ENCODE measurements around the gene KANSL1L.

KANSL1L gene

DNA sequence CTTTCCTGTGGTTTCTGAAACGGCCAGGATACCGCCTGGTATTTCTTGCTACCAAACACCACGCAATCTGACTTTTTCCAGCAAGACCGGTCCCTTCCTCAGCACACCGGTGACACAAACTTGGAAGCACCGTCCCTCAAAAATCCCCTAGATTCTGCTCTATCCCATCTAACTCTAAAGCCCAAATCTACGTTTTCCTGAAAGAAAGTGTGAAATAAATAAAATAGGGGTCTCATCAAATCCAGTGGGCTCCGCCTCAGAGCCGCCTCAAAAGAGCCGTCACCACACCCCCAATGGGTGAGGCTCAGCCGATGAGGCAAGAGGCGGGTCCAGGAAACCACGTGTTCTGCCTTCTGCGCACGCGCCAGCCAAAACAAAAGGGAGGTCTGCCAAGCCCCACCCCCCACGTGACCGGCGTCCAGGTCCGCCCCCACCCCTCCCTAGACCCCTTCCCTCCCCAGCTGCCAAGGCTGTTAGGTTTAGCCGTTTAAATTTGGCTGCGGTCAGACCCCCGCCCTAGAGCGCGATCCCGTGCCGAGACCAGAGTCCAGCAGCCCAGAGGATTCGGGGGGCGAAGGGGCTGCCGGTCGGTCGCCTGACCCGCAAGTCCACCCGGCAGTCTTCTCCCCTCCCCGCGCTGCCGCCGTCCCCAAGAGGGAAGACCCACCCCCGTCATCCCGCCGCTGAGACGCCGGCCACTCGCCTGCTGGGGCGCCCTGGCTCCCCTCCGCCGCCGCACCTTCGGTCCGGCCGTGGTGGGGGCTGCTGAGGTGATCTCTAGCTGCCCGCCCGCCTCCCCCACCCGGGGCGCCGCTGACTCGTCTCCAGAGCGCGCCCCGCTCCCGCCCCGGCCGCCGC lies 534 bp downstream of the KANSL1L start:
- H3K4me1 Mint-ChIP-seq: peaks cover 34% of the 10 kb centered on the region
- no peaks in the 10 kb centered on the region for H3K9me3 Mint-ChIP-seq
- H3K4me3 Mint-ChIP-seq: peak overlapping the region; percentile 95 to 99 (median 98)
- TF ChIP-seq, protein P1, sequence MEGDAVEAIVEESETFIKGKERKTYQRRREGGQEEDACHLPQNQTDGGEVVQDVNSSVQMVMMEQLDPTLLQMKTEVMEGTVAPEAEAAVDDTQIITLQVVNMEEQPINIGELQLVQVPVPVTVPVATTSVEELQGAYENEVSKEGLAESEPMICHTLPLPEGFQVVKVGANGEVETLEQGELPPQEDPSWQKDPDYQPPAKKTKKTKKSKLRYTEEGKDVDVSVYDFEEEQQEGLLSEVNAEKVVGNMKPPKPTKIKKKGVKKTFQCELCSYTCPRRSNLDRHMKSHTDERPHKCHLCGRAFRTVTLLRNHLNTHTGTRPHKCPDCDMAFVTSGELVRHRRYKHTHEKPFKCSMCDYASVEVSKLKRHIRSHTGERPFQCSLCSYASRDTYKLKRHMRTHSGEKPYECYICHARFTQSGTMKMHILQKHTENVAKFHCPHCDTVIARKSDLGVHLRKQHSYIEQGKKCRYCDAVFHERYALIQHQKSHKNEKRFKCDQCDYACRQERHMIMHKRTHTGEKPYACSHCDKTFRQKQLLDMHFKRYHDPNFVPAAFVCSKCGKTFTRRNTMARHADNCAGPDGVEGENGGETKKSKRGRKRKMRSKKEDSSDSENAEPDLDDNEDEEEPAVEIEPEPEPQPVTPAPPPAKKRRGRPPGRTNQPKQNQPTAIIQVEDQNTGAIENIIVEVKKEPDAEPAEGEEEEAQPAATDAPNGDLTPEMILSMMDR (IDR thresholded peaks at IDR 0.05; ENCODE audit: unreplicated experiment in 3 of 3): no peak
- H3K27me3 Mint-ChIP-seq (ENCODE audit: low read depth): peaks cover 3% of the 10 kb centered on the region
- peak overlapping the region; percentile 99 for H3K27ac Mint-ChIP-seq
- no peaks in the 10 kb centered on the region for H3K36me3 Mint-ChIP-seq (ENCODE audit: low read depth)

DNA sequence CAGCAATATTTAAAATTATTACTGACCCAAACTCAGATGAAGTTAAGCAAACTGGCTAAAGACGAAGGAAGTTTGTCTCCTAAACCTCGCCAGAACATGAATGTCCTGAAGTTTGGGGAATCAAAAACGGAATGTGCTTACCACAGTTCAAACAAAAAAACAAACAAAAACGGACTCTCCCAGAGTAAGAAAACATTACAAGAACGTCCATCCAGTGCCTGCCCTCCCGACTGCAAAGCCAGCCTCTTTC lies 1.1 kb downstream of the KANSL1L start:
- Mint-ChIP-seq H3K36me3 (ENCODE audit: low read depth) (no peaks in the 10 kb centered on the region), H3K27ac (peak overlapping the region; percentile 99), H3K9me3 (no peaks in the 10 kb centered on the region), H3K4me1 (peaks cover 34% of the 10 kb centered on the region), H3K27me3 (ENCODE audit: low read depth) (peaks cover 3% of the 10 kb centered on the region), H3K4me3 (peak overlapping the region; percentile 95 to 99 (median 98))
- TF ChIP-seq, protein P1 (IDR thresholded peaks at IDR 0.05; ENCODE audit: unreplicated experiment in 3 of 3): no peak

DNA sequence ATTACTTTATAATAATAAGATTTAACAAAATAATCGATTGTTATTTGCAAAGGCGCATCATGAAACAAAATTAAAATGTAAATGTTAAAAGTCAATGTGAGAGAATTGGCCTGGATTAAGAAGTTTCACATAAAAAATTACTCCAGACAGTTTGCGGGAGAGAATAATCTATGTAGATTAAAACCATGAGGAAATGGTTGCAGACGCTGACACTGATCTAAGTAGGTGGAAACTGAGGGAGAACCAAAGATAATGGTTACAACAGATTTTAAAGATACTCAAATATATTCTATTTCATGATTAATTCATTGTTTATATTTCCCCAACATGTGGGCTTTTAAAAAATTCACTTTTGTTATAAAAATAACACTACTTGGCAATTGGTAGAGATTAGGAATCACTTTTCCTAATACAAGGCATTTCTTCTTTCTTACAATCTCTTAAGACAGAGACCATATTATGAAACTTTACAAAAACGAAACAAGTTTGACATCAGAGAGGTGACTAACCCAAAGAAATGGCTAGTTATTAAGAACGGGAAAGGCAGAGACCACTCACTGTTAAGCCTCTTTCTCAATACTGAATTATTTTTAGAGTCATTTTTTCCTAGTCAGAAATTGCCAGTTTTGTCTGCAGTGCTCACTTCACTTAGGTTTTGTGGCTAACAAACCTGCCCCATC lies 1.6 kb downstream of the KANSL1L start:
- H3K27ac Mint-ChIP-seq: peak overlapping the region; percentile 99
- H3K4me3 Mint-ChIP-seq: peak overlapping the region; percentile 95 to 99 (median 98)
- H3K36me3 Mint-ChIP-seq (ENCODE audit: low read depth): no peaks in the 10 kb centered on the region
- H3K9me3 Mint-ChIP-seq: no peaks in the 10 kb centered on the region
- H3K27me3 Mint-ChIP-seq (ENCODE audit: low read depth): peaks cover 3% of the 10 kb centered on the region
- peaks cover 34% of the 10 kb centered on the region for H3K4me1 Mint-ChIP-seq
- TF ChIP-seq, protein P1 (IDR thresholded peaks at IDR 0.05; ENCODE audit: unreplicated experiment in 3 of 3): no peak

DNA sequence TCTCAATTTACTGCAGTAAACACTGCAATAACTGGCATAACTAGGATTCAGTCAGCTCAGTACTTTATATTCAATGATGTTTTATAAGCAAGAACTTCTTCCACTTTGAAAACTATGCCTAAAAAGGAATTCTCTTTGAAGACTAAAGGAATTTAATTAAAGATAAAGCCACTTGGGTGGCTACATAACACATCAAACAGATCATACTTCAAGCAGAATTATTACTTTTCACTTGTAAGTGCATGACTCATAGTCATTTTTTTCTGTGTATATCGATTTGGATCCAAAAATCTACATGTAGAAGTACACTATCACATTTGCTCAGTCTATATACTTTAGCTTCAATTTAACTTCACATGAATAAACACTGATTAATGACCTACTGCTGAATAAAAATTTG lies 4.0 kb downstream of the KANSL1L start:
- TF ChIP-seq, protein P1 (IDR thresholded peaks at IDR 0.05; ENCODE audit: unreplicated experiment in 3 of 3): no peak
- H3K27ac Mint-ChIP-seq: peak overlapping the region in 1 of 3 experiments; percentile 43
- peaks cover 3% of the 10 kb centered on the region for H3K27me3 Mint-ChIP-seq (ENCODE audit: low read depth)
- peaks cover 6% of the 10 kb centered on the region for H3K36me3 Mint-ChIP-seq (ENCODE audit: low read depth)
- H3K9me3 Mint-ChIP-seq: no peaks in the 10 kb centered on the region
- H3K4me3 Mint-ChIP-seq: no peak overlapping the region
- peaks cover 36% of the 10 kb centered on the region for H3K4me1 Mint-ChIP-seq

DNA sequence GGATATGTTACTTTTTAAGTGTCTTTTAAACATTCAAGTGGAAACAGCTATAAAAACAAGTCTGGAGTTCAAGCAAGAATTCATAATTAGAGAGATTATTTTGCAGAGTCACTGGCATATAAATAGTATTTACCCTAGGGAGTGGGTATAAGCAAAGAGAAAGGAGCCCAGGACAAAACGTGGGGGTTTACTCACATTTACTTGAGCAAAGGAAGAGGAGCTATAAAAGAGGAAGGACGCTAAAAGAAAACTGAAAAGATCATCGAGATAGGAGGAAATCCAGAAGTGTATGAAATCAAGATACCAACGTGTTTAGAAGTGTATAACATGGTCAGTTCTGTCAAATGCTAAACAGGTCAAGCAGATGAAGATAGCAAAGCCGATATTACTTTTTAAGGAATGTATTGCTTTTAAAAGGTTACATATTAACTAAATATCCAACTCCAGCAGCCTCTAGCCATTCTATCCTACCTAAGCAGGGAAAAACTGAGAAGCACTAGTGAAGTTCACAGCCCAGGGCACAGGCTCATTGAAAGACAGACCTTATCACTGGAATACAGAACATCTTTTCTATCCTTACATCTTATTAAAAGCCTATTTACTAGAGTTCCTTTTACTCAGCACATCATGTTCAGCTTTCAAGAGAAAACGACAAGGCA lies 8.6 kb downstream of the KANSL1L start:
- Mint-ChIP-seq H3K4me3 (peak overlapping the region in 1 of 3 experiments; percentile 37), H3K27ac (peak overlapping the region; percentile 33 to 84 (median 52)), H3K27me3 (ENCODE audit: low read depth) (no peaks in the 10 kb centered on the region), H3K36me3 (ENCODE audit: low read depth) (peaks cover 13% of the 10 kb centered on the region), H3K4me1 (peaks cover 15% of the 10 kb centered on the region), H3K9me3 (no peaks in the 10 kb centered on the region)
- TF ChIP-seq, protein P1 (IDR thresholded peaks at IDR 0.05; ENCODE audit: unreplicated experiment in 3 of 3): no peak

Data from nephron (organoid).